A549 (cell line): ENCODE data around the gene PDZD2. TPM values are rescaled to one million over a fixed set of nuclear protein-coding genes. Genes with fewer than 3 reads are reported as not detected.

Source experiments
- ATAC-seq, 2 experiments: fragments of 200-7000 bp in 1 of 2; fragments of >200 bp in 1 of 2; cut with Nextera tagmentation in 1 of 2; cut with Tn5 transposase in 1 of 2; 3 replicates each; pipeline versions ENCODE4 v1.8.0 to v1.9.1; 2018 to 2020; ENCODE audit warnings: mild to moderate bottlenecking in 1 of 2, moderate library complexity in 1 of 2
- CTCF ChIA-PET: fragments of 300-600 bp; sonication (Branson Sonifier 250); formaldehyde crosslinking; extraction: SDS; loops from one replicate; lab custom pipeline; 2021; ENCODE audit warnings: antibody characterized with exemption, inconsistent platforms; lab: Yijun Ruan, JAX
- POLR2A ChIA-PET: fragments of 350-600 bp; formaldehyde crosslinking; extraction: SDS; loops from one replicate; lab custom pipeline; 2021; ENCODE audit warnings: antibody characterized with exemption, inconsistent platforms; lab: Yijun Ruan, JAX
- DNase-seq, 2 experiments: peaks; one replicate each; pipeline versions ENCODE4 v3.0.0 to v3.0.0-alpha.2; 2011 to 2016; ENCODE audit warnings: low read depth in 1 of 2, low spot score in 1 of 2
- FAIRE-seq: peaks from 2 replicates; lab custom pipeline; 2011; peaks lifted over from hg19 to GRCh38; lab: Jason Lieb, UNC
- H3K27ac ChIP-seq, 2 experiments: fragments of >200 bp; sonication (Bioruptor Twin); formaldehyde crosslinking; 3 replicates each; pipeline ENCODE4 v1.5.1; 2016 to 2017
- H3K4me1 ChIP-seq: fragments of >200 bp; sonication (Bioruptor Twin); formaldehyde crosslinking; 3 replicates; pipeline ENCODE4 v1.6.1; 2016
- H3K4me2 ChIP-seq: fragments of >200 bp; sonication (Bioruptor Twin); formaldehyde crosslinking; 3 replicates; pipeline ENCODE4 v1.6.1; 2016
- H3K4me3 ChIP-seq: fragments of >200 bp; sonication (Bioruptor Twin); formaldehyde crosslinking; 3 replicates; pipeline ENCODE4 v1.5.1; 2016
- H3K9me3 ChIP-seq: fragments of >200 bp; sonication (Bioruptor Twin); formaldehyde crosslinking; 3 replicates; pipeline ENCODE4 v1.6.1; 2016
- EP300 ChIP-seq, 2 experiments: fragments of >200 bp; sonication (Bioruptor Twin); formaldehyde crosslinking; IDR thresholded peaks; 2 replicates in 1 of 2; 3 replicates in 1 of 2; pipeline ENCODE4 v1.6.1; 2016 to 2017
- FOSL2 ChIP-seq, 2 experiments: fragments of 450-650 bp in 1 of 2; fragments of >200 bp in 1 of 2; sonication (Bioruptor Twin) in 1 of 2; formaldehyde crosslinking; IDR thresholded peaks; 2 replicates each; pipeline versions ENCODE4 v1.5.0 to v1.6.1; 2016 to 2020; ENCODE audit warnings: mild to moderate bottlenecking in 1 of 2, moderate library complexity in 1 of 2
- JUNB ChIP-seq: fragments of >200 bp; sonication (Bioruptor Twin); formaldehyde crosslinking; IDR thresholded peaks from 2 replicates; pipeline ENCODE4 v1.6.1; 2016
- KDM1A ChIP-seq: fragments of 200-600 bp; sonication (generic); IDR thresholded peaks from 2 replicates; pipeline ENCODE4 v1.6.1; 2016; ENCODE audit warnings: low read depth, mild to moderate bottlenecking
- KDM5A ChIP-seq: fragments of 200-600 bp; sonication (generic); IDR thresholded peaks from 2 replicates; pipeline ENCODE4 v1.6.1; 2016; ENCODE audit warnings: antibody characterized with exemption, mild to moderate bottlenecking
- MAZ ChIP-seq: fragments of 150-350 bp; IDR thresholded peaks from 2 replicates; pipeline ENCODE4 v1.6.1; 2014; ENCODE audit warnings: antibody characterized with exemption, low read depth, low read length, borderline replicate concordance
- MYC ChIP-seq: IDR thresholded peaks from 2 replicates; pipeline ENCODE4 v1.6.1; 2012; ENCODE audit warnings: mild to moderate bottlenecking, inconsistent platforms, low read length, improper control_type of control experiment, borderline replicate concordance
- RAD21 ChIP-seq, 2 experiments: fragments of >200 bp in 1 of 2; sonication (Bioruptor Twin) in 1 of 2; formaldehyde crosslinking in 1 of 2; IDR thresholded peaks in 1 of 2; conservative IDR thresholded peaks in 1 of 2; 2 replicates in 1 of 2; 3 replicates in 1 of 2; pipeline ENCODE4 v1.6.1; 2012 to 2018; ENCODE audit warnings: inconsistent platforms in 1 of 2
- RCOR1 ChIP-seq: fragments of 150-350 bp; IDR thresholded peaks from 2 replicates; pipeline ENCODE4 v1.6.1; 2014; ENCODE audit warnings: antibody characterized with exemption, low read length, low read depth
- RFX5 ChIP-seq: fragments of 450-650 bp; IDR thresholded peaks from 2 replicates; pipeline ENCODE4 v1.7.1; 2014; ENCODE audit warnings: antibody characterized with exemption, mild to moderate bottlenecking, moderate library complexity
- RNF2 ChIP-seq: fragments of 200-600 bp; sonication (generic); IDR thresholded peaks from 2 replicates; pipeline ENCODE4 v1.6.1; 2016; ENCODE audit warnings: low read depth, mild to moderate bottlenecking, antibody characterized with exemption, moderate library complexity, borderline replicate concordance
- SMC3 ChIP-seq: fragments of >200 bp; sonication (Bioruptor Twin); formaldehyde crosslinking; IDR thresholded peaks from 3 replicates; pipeline ENCODE4 v1.6.1; 2018; ENCODE audit warnings: inconsistent platforms
- ZC3H11A ChIP-seq: fragments of 450-650 bp; IDR thresholded peaks from 2 replicates; pipeline ENCODE4 v1.6.1; 2014; ENCODE audit warnings: antibody characterized with exemption, mild to moderate bottlenecking
- ZNF302 ChIP-seq: fragments of 250-450 bp; sonication (Bioruptor Pico); IDR thresholded peaks from 2 replicates; pipeline ENCODE4 v1.9.0; 2021; ENCODE audit warnings: inconsistent platforms, mild to moderate bottlenecking, moderate library complexity
- ZSCAN20 ChIP-seq: fragments of 250-450 bp; sonication (Bioruptor Pico); IDR thresholded peaks from 2 replicates; pipeline ENCODE4 v1.8.0; 2022; ENCODE audit warnings: mild to moderate bottlenecking, moderate library complexity
- WGBS: methylation state at CpG from one replicate; pipeline ENCODE4 v1.1.6; 2017; ENCODE audit errors: missing lambda C conversion rate; 5-methylcytosine and 5-hydroxymethylcytosine counted together
- polyA plus RNA-seq, 4 experiments: library from polyadenylated mRNA; depleted of rRNA in 3 of 4; stranded (reverse); fragments of >200 nt; fragmentation: RNase III in 1 of 4; extraction: RNeasy Plus Mini Kit Qiagen cat#74134 plus additional on column Dnase treatment in 1 of 4; gene quantifications; 2 replicates in 3 of 4; 3 replicates in 1 of 4; pipeline ENCODE4 v1.2.3, GENCODE V29; 2011 to 2017
- TF ChIP-seq, protein P1 (sequence below): fragments of >200 bp; sonication (Bioruptor Twin); formaldehyde crosslinking; IDR thresholded peaks from 3 replicates; pipeline ENCODE4 v1.6.1; 2016
- TF ChIP-seq, protein P2 (sequence below): fragments of 250-450 bp; sonication (Bioruptor Pico); IDR thresholded peaks from 2 replicates; pipeline ENCODE4 v1.5.0; 2020; ENCODE audit warnings: low read depth, mild to moderate bottlenecking, moderate library complexity
- TF ChIP-seq, protein P3 (sequence below): fragments of >200 bp; sonication (Bioruptor Twin); formaldehyde crosslinking; IDR thresholded peaks from 3 replicates; pipeline ENCODE4 v1.5.1; 2016

Gene PDZD2
- polyA plus RNA-seq, 2 of the 4 experiments (the other 2 are of a cell fraction) = 0.06 to 0.09 TPM

DNA sequence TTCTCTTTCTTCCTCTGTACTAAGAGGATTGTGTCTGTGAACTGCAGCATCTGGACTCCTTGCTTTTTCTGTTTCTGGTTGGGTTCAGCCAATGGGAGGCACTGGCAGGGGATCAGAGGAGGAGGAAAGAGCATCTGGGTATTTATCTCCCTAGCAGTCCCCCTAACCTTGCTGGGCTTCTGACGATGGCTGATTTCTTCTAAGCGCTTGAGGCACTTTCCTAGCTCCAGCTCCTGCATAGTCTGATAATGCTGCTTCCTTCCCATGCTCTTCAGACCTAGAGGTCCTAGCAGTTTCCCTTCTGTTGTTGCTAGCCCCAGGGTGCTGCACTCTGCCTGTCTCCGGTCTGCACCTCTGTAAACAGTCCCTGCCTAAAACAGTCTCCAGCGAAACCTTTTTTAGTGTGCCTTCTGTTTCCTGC lies 225.1 kb downstream of the PDZD2 start (continued):
- TF ChIP-seq, protein P1, sequence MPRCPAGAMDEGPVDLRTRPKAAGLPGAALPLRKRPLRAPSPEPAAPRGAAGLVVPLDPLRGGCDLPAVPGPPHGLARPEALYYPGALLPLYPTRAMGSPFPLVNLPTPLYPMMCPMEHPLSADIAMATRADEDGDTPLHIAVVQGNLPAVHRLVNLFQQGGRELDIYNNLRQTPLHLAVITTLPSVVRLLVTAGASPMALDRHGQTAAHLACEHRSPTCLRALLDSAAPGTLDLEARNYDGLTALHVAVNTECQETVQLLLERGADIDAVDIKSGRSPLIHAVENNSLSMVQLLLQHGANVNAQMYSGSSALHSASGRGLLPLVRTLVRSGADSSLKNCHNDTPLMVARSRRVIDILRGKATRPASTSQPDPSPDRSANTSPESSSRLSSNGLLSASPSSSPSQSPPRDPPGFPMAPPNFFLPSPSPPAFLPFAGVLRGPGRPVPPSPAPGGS = no peak
- TF ChIP-seq FOSL2 (IDR thresholded peaks at IDR 0.05) (no peak), FOSL2 (CRISPR knock-in tag; IDR thresholded peaks at IDR 0.05) (no peak), EP300 (IDR thresholded peaks at IDR 0.05) (no peak), JUNB (no peak), SMC3 (no peak), MAZ (no peak), KDM1A (no peak)

DNA sequence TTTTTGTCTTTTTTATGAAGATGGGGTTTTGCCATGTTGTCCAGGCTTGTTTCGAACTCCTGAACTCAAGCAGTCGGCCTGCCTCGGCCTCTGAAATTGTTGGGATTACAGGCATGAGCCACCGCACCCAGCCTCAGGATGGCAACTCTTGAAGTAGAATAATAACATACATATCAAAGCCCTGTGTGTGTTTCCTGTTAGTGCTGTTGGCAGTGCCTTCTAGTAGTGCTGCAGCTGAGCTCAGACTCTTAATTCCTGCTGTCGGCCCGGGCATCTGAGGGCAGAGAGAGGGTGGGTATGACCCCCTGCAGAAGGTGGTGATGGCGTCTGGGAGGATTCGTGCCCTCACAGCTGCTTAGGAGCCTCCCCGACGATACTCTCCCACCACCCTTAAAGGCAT lies 227.2 kb downstream of the PDZD2 start:
- ATAC-seq = no peak
- CTCF ChIA-PET = interaction anchor here (1.3 kb wide), 1 partner anchor 227 kb away, joined by 3 read pairs; no protein-coding TSS in a partner anchor
- no peak for DNase-seq
- FAIRE-seq = no peak
- POLR2A ChIA-PET = no interaction called here
- WGBS = 37% methylated on average over 10 of the region's 10 CpGs
- no peaks in the 10 kb centered on the region for H3K4me1 ChIP-seq
- no peak overlapping the region for H3K27ac ChIP-seq
- no peak overlapping the region for H3K4me2 ChIP-seq
- peaks cover 3% of the 10 kb centered on the region; the same call in 2 of the 3 replicates for H3K9me3 ChIP-seq
- no peak for TF ChIP-seq EP300 (IDR thresholded peaks at IDR 0.05)
- TF ChIP-seq MYC = no peak
- H3K4me3 ChIP-seq = no peak overlapping the region

DNA sequence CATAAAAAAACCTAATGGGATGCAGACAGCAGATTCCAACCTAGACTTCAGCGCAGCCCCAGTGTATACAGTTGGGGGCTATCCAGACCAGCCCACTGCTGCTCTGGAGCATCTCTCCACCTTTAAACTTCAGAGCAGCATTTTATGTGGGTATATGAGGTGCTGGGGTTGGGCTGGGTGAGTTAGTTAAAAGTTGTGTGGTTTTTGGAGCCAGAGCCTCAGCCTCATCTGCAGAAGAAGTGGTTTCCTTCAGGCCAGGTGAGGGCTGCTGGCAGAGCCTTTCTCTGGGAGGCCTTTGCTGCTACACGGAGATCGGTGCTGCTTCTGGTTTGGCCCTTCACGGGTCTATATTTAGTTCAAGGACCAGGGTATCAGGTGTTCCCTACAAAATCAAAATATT lies 228.3 kb downstream of the PDZD2 start:
- no peak for TF ChIP-seq KDM5A
- H3K27ac ChIP-seq = no peak overlapping the region
- DNase-seq (no peak), ATAC-seq (no peak), FAIRE-seq (no peak)
- POLR2A ChIA-PET = no interaction called here
- 70% methylated on average over 4 of the region's 4 CpGs for WGBS
- H3K4me3 ChIP-seq = no peak overlapping the region
- no peaks in the 10 kb centered on the region for H3K4me1 ChIP-seq
- no peaks in the 10 kb centered on the region for H3K9me3 ChIP-seq
- CTCF ChIA-PET = interaction anchor here (0.7 to 1.3 kb wide), 3 partner anchors 15 to 226 kb away, joined by 3 to 5 read pairs (median 4); no protein-coding TSS in a partner anchor
- no peak overlapping the region for H3K4me2 ChIP-seq

DNA sequence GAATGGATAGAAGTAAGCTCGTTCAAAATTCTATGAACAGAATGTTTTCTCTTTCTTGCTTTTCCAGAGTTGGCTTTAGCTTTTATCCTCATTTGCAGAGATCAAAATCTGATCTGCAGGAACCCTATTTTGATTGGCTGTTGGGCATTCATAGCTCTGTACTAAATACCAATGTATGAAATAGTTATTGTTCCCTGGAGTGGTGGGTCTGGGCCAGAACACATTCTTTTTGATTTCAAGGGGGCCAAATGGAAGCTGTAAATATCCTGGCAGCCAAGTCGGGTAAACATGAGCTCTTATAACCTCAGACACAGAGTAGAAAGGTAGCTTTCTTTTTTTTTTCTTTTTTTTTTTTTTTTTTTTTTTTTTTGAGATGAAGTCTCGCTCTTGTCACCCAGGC lies 241.5 kb downstream of the PDZD2 start:
- Histone ChIP-seq H3K27ac (no peak overlapping the region), H3K4me3 (no peak overlapping the region), H3K4me1 (no peaks in the 10 kb centered on the region), H3K4me2 (no peak overlapping the region), H3K9me3 (no peaks in the 10 kb centered on the region)
- DNase-seq (no peak), ATAC-seq (no peak), FAIRE-seq (no peak)
- CTCF ChIA-PET = interaction anchor here (1.1 to 2.2 kb wide), 3 partner anchors 12 to 213 kb away, joined by 3 to 7 read pairs (median 3); no protein-coding TSS in a partner anchor
- 42% methylated on average over 3 of the region's 3 CpGs for WGBS
- POLR2A ChIA-PET = no interaction called here
- TF ChIP-seq RFX5 (no peak), ZC3H11A (no peak), RNF2 (no peak), RAD21 (conservative IDR thresholded peaks at IDR 0.05 in 1 of 2, IDR thresholded peaks at IDR 0.05 in 1 of 2) (no peak)
- TF ChIP-seq, protein P2, sequence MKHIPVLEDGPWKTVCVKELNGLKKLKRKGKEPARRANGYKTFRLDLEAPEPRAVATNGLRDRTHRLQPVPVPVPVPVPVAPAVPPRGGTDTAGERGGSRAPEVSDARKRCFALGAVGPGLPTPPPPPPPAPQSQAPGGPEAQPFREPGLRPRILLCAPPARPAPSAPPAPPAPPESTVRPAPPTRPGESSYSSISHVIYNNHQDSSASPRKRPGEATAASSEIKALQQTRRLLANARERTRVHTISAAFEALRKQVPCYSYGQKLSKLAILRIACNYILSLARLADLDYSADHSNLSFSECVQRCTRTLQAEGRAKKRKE (CRISPR knock-in tag) = no peak

DNA sequence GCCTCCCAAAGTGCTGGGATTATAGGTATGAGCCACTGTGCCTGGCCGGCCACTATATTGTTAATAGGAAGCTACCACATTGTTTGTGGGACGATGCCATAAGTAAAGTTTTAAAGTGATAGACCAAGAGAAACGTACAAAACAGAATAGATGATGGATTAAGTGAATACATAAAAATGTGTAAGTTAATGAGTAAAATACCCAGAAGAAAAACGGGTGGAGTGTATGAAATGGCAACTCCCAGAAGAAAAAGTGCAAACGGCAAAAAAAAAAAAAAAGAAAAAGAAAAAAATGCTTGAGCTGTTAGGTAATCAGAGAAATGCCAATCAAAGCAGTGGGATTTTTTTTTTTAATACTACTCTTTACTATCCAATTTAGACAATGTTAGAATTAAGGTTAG lies 246.0 kb downstream of the PDZD2 start:
- ChIA-PET CTCF (interaction anchor here (1.4 kb wide), 1 partner anchor 11 kb away, joined by 4 read pairs; no protein-coding TSS in a partner anchor), POLR2A (no interaction called here)
- Histone ChIP-seq H3K4me3 (no peak overlapping the region), H3K4me2 (no peak overlapping the region), H3K27ac (no peak overlapping the region), H3K9me3 (no peaks in the 10 kb centered on the region), H3K4me1 (no peaks in the 10 kb centered on the region)
- FAIRE-seq (no peak), DNase-seq (no peak), ATAC-seq (no peak)
- TF ChIP-seq MYC (no peak), KDM1A (no peak), ZNF302 (CRISPR knock-in tag) (no peak), FOSL2 (IDR thresholded peaks at IDR 0.05) (no peak), FOSL2 (CRISPR knock-in tag; IDR thresholded peaks at IDR 0.05) (no peak), RCOR1 (no peak), JUNB (no peak), ZSCAN20 (no peak)
- TF ChIP-seq, protein P3, sequence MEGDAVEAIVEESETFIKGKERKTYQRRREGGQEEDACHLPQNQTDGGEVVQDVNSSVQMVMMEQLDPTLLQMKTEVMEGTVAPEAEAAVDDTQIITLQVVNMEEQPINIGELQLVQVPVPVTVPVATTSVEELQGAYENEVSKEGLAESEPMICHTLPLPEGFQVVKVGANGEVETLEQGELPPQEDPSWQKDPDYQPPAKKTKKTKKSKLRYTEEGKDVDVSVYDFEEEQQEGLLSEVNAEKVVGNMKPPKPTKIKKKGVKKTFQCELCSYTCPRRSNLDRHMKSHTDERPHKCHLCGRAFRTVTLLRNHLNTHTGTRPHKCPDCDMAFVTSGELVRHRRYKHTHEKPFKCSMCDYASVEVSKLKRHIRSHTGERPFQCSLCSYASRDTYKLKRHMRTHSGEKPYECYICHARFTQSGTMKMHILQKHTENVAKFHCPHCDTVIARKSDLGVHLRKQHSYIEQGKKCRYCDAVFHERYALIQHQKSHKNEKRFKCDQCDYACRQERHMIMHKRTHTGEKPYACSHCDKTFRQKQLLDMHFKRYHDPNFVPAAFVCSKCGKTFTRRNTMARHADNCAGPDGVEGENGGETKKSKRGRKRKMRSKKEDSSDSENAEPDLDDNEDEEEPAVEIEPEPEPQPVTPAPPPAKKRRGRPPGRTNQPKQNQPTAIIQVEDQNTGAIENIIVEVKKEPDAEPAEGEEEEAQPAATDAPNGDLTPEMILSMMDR = no peak
- WGBS = 38% methylated on average over 5 of the region's 5 CpGs
